Smooth muscle cell (in vitro differentiated cells): ENCODE measurements around the gene PPFIA3. TPM values are rescaled to one million over a fixed set of nuclear protein-coding genes. Genes with fewer than 3 reads are reported as not detected.
"Not testable (repeated sequence)": the region's sequence is repeated elsewhere in the genome, so short reads cannot be mapped to it uniquely, and the experiment has no call there.

Experiments used
- DNase-seq: peaks from one replicate; lab custom pipeline; 2025; ENCODE audit not compliant: unreplicated experiment; lab: John Stamatoyannopoulos, UW
- H2AFZ ChIP-seq: fragments of 200-600 bp; sonication (generic); 2 replicates; pipeline ENCODE4 v1.6.0; 2016; ENCODE audit warnings: antibody characterized with exemption, low read depth, mild to moderate bottlenecking
- H3F3A ChIP-seq: fragments of 200-600 bp; sonication (generic); 2 replicates; pipeline ENCODE4 v1.6.0; 2017; ENCODE audit warnings: antibody characterized with exemption, low read depth
- H3K27ac ChIP-seq: fragments of 200-600 bp; sonication (generic); 2 replicates; pipeline ENCODE4 v1.5.1; 2016; ENCODE audit warnings: low read depth, mild to moderate bottlenecking
- H3K27me3 ChIP-seq: fragments of 200-600 bp; sonication (generic); 2 replicates; pipeline ENCODE4 v1.6.1; 2016; ENCODE audit warnings: low read depth, mild to moderate bottlenecking
- H3K36me3 ChIP-seq: fragments of 200-600 bp; sonication (generic); 2 replicates; pipeline ENCODE4 v1.5.1; 2016; ENCODE audit warnings: low read depth
- H3K4me1 ChIP-seq: fragments of 200-600 bp; sonication (generic); 2 replicates; pipeline ENCODE4 v1.5.1; 2016; ENCODE audit warnings: low read depth
- H3K4me2 ChIP-seq: fragments of 200-600 bp; sonication (generic); 2 replicates; pipeline ENCODE4 v1.6.0; 2016; ENCODE audit warnings: mild to moderate bottlenecking
- H3K4me3 ChIP-seq: fragments of 200-600 bp; sonication (generic); 2 replicates; pipeline ENCODE4 v1.5.1; 2016; ENCODE audit warnings: mild to moderate bottlenecking
- H3K79me2 ChIP-seq: fragments of 200-600 bp; sonication (generic); 2 replicates; pipeline ENCODE4 v1.6.0; 2016; ENCODE audit warnings: low read depth, mild to moderate bottlenecking
- H3K9ac ChIP-seq: fragments of 200-600 bp; sonication (generic); 2 replicates; pipeline ENCODE4 v1.6.0; 2016; ENCODE audit warnings: low read depth
- H3K9me3 ChIP-seq: fragments of 200-600 bp; sonication (generic); replicated peaks from 2 replicates; pipeline ENCODE4 v1.5.1; 2016; ENCODE audit warnings: low read depth
- H4K20me1 ChIP-seq: fragments of 200-600 bp; sonication (generic); 2 replicates; pipeline ENCODE4 v1.6.0; 2016; ENCODE audit warnings: low read depth
- CTCF ChIP-seq: fragments of 200-600 bp; sonication (generic); IDR thresholded peaks from 2 replicates; pipeline ENCODE4 v1.5.1; 2017; ENCODE audit warnings: borderline replicate concordance, mild to moderate bottlenecking, antibody characterized with exemption; ENCODE audit not compliant: insufficient read depth, poor library complexity, severe bottlenecking
- WGBS: methylation state at CpG from one replicate; pipeline ENCODE4 v1.1.7; 2016; ENCODE audit warnings: low lambda C conversion rate; 5-methylcytosine and 5-hydroxymethylcytosine counted together
- polyA plus RNA-seq: library from polyadenylated mRNA; unstranded; fragments of >200 nt; fragmentation: Nextera tagmentation; extraction: Ambion mirVana; gene quantifications from 2 replicates; pipeline ENCODE4 v1.2.1, GENCODE V29; 2016
- total RNA-seq: library from RNA; depleted of rRNA; stranded (reverse); fragments of >200 nt; gene quantifications from 2 replicates; pipeline ENCODE4 v1.2.3, GENCODE V29; 2014

The PPFIA3 gene
- total and polyA plus RNA-seq, 2 experiments from 2014 or later: 3.2 to 20.3 TPM

- H3K79me2 ChIP-seq: no peaks in the 10 kb centered on the region
- no peak overlapping the region for H2AFZ ChIP-seq
- H3K4me1 ChIP-seq: no peaks in the 10 kb centered on the region
- no peaks in the 10 kb centered on the region for H3F3A ChIP-seq
- TF ChIP-seq CTCF: no peak
- no peak overlapping the region for H3K27ac ChIP-seq
- H3K4me2 ChIP-seq: no peak overlapping the region
- H3K9me3 ChIP-seq: no peaks in the 10 kb centered on the region
- H4K20me1 ChIP-seq: no peaks in the 10 kb centered on the region
- no peak for DNase-seq
- no peaks in the 10 kb centered on the region for H3K36me3 ChIP-seq
- no peaks in the 10 kb centered on the region for H3K27me3 ChIP-seq
- no peak overlapping the region for H3K9ac ChIP-seq
- 73% methylated on average over 4 of the region's 4 CpGs for WGBS
- no peak overlapping the region for H3K4me3 ChIP-seq
These were observed 7.2 kb downstream of the PPFIA3 start for GRCh38 chr19:49126575-49126974.

- not testable (repeated sequence) for H3K36me3 ChIP-seq, H3K4me3 ChIP-seq, H3K9me3 ChIP-seq, H2AFZ ChIP-seq, H3K79me2 ChIP-seq, H3F3A ChIP-seq, H3K9ac ChIP-seq, H4K20me1 ChIP-seq, H3K27ac ChIP-seq, H3K27me3 ChIP-seq, H3K4me1 ChIP-seq, DNase-seq
- H3K4me2 ChIP-seq: peak overlapping the region; percentile 69
- 98% methylated on average over 6 of the region's 12 CpGs for WGBS
These were observed 7.9 kb downstream of the PPFIA3 start for GRCh38 chr19:49127225-49127624.

- H3K9ac ChIP-seq: no peak overlapping the region
- peak; percentile 93 for DNase-seq
- H3K4me3 ChIP-seq: peak overlapping the region; percentile 47
These were observed 8.6 kb downstream of the PPFIA3 start for GRCh38 chr19:49127674-49128544.

More at GRCh38 chr19:49127674-49128544, 8.6 kb downstream of the PPFIA3 start:
- no peaks in the 10 kb centered on the region for H3K4me1 ChIP-seq
- no peak for TF ChIP-seq CTCF
- H4K20me1 ChIP-seq: no peaks in the 10 kb centered on the region
- no peaks in the 10 kb centered on the region for H3K79me2 ChIP-seq
- H3K36me3 ChIP-seq: no peaks in the 10 kb centered on the region
- no peaks in the 10 kb centered on the region for H3K9me3 ChIP-seq
- 11% methylated on average over 34 of the region's 63 CpGs for WGBS
- no peaks in the 10 kb centered on the region for H3K27me3 ChIP-seq
- peak overlapping the region; percentile 42 for H2AFZ ChIP-seq
- peak overlapping the region; percentile 82 for H3K4me2 ChIP-seq
- H3F3A ChIP-seq: no peaks in the 10 kb centered on the region
- H3K27ac ChIP-seq: no peak overlapping the region
